Gastroesophageal sphincter (tissue), 4 donors: Measurements from ENCODE around the gene NAALADL2. TPM values are rescaled to one million over a fixed set of nuclear protein-coding genes. Genes with fewer than 3 reads are reported as not detected.

Experiments
- ATAC-seq: fragments of 150-250 bp; one replicate; pipeline ENCODE4 v1.9.1; 2016; ENCODE audit warnings: mild to moderate bottlenecking, moderate library complexity
- H3K27ac ChIP-seq, 4 donors: fragments of 200-600 bp; sonication (generic) in 3 of 4; 1 replicate in 3 of 4; 2 replicates in 1 of 4; pipeline ENCODE4 v1.5.1; 2016 to 2019
- H3K27me3 ChIP-seq: fragments of 200-600 bp; sonication (generic); one replicate; pipeline ENCODE4 v1.5.1; 2019
- H3K36me3 ChIP-seq, 2 donors: fragments of 200-600 bp; sonication (generic); one replicate each; pipeline ENCODE4 v1.5.1; 2019; ENCODE audit warnings: control low read depth in 1 of 2
- H3K4me1 ChIP-seq, 3 donors: fragments of 200-600 bp; sonication (generic); 1 replicate in 2 of 3; 2 replicates in 1 of 3; pipeline ENCODE4 v1.5.1; 2016 to 2019; ENCODE audit warnings: control low read depth in 2 of 3
- H3K4me3 ChIP-seq, 2 donors: fragments of 200-600 bp; sonication (generic); one replicate each; pipeline ENCODE4 v1.5.1; 2019; ENCODE audit warnings: mild to moderate bottlenecking in 1 of 2, moderate library complexity in 1 of 2
- H3K9me3 ChIP-seq, 3 donors: fragments of 200-600 bp; sonication (generic); one replicate each; pipeline ENCODE4 v1.5.1; 2017 to 2019; ENCODE audit warnings: control low read depth in 2 of 3
- EP300 ChIP-seq: sonication (generic); formaldehyde crosslinking; IDR thresholded peaks from one replicate; pipeline ENCODE4 v1.6.1; 2017; ENCODE audit warnings: antibody characterized with exemption, mild to moderate bottlenecking
- POLR2A ChIP-seq, 2 donors: fragments of 450-650 bp; IDR thresholded peaks; one replicate each; pipeline ENCODE4 v1.6.1; 2017; ENCODE audit warnings: antibody characterized with exemption in 2 of 2, mild to moderate bottlenecking in 2 of 2, moderate library complexity in 1 of 2
- POLR2AphosphoS5 ChIP-seq: sonication (generic); formaldehyde crosslinking; IDR thresholded peaks from one replicate; pipeline ENCODE4 v1.6.1; 2017; ENCODE audit warnings: antibody characterized with exemption
- WGBS, 2 donors: methylation state at CpG; one replicate each; pipeline ENCODE4 v1.1.5; 2018; ENCODE audit warnings: low coverage in 1 of 2; 5-methylcytosine and 5-hydroxymethylcytosine counted together
- total RNA-seq, 4 donors: library from RNA; depleted of rRNA; stranded (reverse); fragments of >200 nt; gene quantifications; one replicate each; pipeline ENCODE4 v1.1.0, GENCODE V29; 2016
- TF ChIP-seq, protein P1 (sequence below), 4 experiments: fragments of 200-600 bp in 2 of 4; fragments of 450-650 bp in 2 of 4; sonication (generic) in 1 of 4; IDR thresholded peaks; one replicate each; pipeline ENCODE4 v1.5.1; 2017 to 2019; ENCODE audit warnings: antibody characterized with exemption in 4 of 4, mild to moderate bottlenecking in 2 of 4, moderate library complexity in 2 of 4

Gene NAALADL2
- total RNA-seq, 4 donors from 2014 or later: 3.1 to 7.4 (median 6.2) TPM

DNA sequence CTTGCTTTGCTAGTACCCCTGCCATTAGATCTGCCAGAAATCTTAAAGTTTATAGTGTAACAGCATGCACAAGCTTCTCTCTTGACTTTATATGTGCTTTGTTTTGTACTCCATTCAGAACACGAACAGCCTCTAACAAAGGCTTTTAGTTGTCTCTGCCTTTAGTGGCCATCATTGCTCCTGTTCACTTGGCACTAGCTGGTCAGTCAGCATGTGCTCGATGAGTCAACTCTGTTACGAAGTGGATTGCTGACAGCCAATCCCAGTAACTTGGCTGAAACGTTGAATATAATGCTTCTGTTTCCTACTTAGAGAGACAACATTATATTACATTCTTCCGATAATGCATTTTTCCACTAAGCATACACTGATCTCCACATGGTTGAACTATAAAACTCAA lies 349.2 kb downstream of the NAALADL2 start:
- TF ChIP-seq POLR2A (IDR thresholded peaks at IDR 0.05) (no peak), EP300 (no peak), POLR2AphosphoS5 (no peak)
- TF ChIP-seq, protein P1, sequence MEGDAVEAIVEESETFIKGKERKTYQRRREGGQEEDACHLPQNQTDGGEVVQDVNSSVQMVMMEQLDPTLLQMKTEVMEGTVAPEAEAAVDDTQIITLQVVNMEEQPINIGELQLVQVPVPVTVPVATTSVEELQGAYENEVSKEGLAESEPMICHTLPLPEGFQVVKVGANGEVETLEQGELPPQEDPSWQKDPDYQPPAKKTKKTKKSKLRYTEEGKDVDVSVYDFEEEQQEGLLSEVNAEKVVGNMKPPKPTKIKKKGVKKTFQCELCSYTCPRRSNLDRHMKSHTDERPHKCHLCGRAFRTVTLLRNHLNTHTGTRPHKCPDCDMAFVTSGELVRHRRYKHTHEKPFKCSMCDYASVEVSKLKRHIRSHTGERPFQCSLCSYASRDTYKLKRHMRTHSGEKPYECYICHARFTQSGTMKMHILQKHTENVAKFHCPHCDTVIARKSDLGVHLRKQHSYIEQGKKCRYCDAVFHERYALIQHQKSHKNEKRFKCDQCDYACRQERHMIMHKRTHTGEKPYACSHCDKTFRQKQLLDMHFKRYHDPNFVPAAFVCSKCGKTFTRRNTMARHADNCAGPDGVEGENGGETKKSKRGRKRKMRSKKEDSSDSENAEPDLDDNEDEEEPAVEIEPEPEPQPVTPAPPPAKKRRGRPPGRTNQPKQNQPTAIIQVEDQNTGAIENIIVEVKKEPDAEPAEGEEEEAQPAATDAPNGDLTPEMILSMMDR (IDR thresholded peaks at IDR 0.05): no peak
- 63 to 66% methylated on average over 4 to 5 of the region's 5 CpGs for WGBS, 2 donors
- no peaks in the 10 kb centered on the region for H3K36me3 ChIP-seq
- no peak overlapping the region for H3K4me3 ChIP-seq
- ATAC-seq: no peak
- peaks cover 0 to 8% (median 0%) of the 10 kb centered on the region in 3 donors for H3K9me3 ChIP-seq
- H3K4me1 ChIP-seq: no peaks in the 10 kb centered on the region
- H3K27ac ChIP-seq: no peak overlapping the region
- no peaks in the 10 kb centered on the region for H3K27me3 ChIP-seq

DNA sequence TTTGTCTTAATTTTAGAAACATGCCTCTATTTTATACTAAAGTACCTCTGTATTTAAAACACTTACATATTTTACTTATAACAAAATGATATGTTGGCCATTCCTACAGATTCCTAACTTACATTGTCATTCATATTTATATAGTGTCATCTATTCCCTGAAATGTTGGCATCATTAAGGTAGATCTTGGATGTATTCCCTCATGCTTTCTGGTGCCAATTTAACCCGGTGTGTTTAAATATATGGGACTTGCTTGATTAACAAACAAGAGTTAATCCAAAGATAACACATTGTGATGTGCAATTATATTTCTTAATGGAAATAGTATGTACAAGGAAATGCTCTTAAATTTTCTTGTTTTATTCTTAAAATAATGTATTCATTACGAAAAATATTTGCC lies 352.3 kb downstream of the NAALADL2 start:
- ATAC-seq: no peak
- Histone ChIP-seq H3K4me3 (no peak overlapping the region), H3K27ac (no peak overlapping the region), H3K27me3 (no peaks in the 10 kb centered on the region), H3K4me1 (no peaks in the 10 kb centered on the region), H3K36me3 (no peaks in the 10 kb centered on the region), H3K9me3 (no peaks in the 10 kb centered on the region)
- WGBS, 2 donors: 65 to 66% methylated on average over 2 of the region's 2 CpGs
- no peak for TF ChIP-seq POLR2AphosphoS5
- TF ChIP-seq EP300: no peak
- no peak for TF ChIP-seq POLR2A (IDR thresholded peaks at IDR 0.05)
- TF ChIP-seq, protein P1 (IDR thresholded peaks at IDR 0.05): no peak

DNA sequence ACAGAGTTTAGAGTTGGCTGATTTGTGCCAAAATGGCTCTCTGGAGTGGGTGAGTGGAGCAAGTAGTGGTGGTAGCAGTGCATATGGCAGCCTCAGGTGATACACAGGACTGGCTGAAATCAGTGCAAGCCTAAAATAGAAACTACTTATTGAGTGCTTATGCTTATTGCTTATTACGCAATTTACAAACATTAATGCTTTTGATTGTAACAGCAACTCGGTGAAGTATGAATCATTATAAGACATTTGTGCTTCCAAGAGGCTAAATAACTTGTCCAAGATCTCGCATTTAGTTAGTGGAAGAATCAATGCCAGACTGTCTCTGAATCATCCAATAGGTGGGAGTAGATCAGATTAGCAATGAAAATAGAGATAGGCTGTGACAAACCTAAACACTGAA lies 353.8 kb downstream of the NAALADL2 start:
- WGBS, 2 donors: 61 to 62% methylated on average over 3 of the region's 3 CpGs
- TF ChIP-seq POLR2A (IDR thresholded peaks at IDR 0.05) (no peak), EP300 (no peak), POLR2AphosphoS5 (no peak)
- TF ChIP-seq, protein P1 (IDR thresholded peaks at IDR 0.05): no peak
- H3K4me1 ChIP-seq: no peaks in the 10 kb centered on the region
- H3K9me3 ChIP-seq: no peaks in the 10 kb centered on the region
- H3K36me3 ChIP-seq: no peaks in the 10 kb centered on the region
- no peak overlapping the region for H3K4me3 ChIP-seq
- no peaks in the 10 kb centered on the region for H3K27me3 ChIP-seq
- H3K27ac ChIP-seq: no peak overlapping the region
- no peak for ATAC-seq

DNA sequence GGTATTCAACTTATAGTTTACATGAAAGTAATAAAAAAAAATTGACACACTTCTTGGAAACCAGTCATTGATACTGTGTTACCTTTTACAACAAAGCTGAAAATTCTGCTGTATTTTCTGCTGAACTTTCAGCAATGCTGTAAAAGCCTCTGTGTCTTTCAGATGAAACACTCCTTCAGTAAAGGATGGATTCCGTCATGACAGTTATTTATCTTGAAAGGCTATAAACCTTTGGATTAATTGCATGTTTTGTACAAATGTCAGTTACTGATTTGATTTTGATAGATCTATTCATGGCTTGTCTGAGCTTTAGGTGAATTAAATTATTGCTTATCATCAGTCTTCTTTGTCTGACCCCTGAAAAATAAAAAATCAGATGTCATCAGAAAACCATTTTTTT lies 355.1 kb downstream of the NAALADL2 start:
- ATAC-seq: no peak
- no peak overlapping the region for H3K4me3 ChIP-seq
- H3K9me3 ChIP-seq: no peaks in the 10 kb centered on the region
- WGBS, 2 donors: 58 to 91% methylated on average over 1 of the region's 1 CpG
- H3K4me1 ChIP-seq: no peaks in the 10 kb centered on the region
- TF ChIP-seq, protein P1 (IDR thresholded peaks at IDR 0.05): no peak
- TF ChIP-seq POLR2AphosphoS5: no peak
- no peak for TF ChIP-seq EP300
- no peak for TF ChIP-seq POLR2A (IDR thresholded peaks at IDR 0.05)
- no peaks in the 10 kb centered on the region for H3K27me3 ChIP-seq
- no peaks in the 10 kb centered on the region for H3K36me3 ChIP-seq
- no peak overlapping the region for H3K27ac ChIP-seq

DNA sequence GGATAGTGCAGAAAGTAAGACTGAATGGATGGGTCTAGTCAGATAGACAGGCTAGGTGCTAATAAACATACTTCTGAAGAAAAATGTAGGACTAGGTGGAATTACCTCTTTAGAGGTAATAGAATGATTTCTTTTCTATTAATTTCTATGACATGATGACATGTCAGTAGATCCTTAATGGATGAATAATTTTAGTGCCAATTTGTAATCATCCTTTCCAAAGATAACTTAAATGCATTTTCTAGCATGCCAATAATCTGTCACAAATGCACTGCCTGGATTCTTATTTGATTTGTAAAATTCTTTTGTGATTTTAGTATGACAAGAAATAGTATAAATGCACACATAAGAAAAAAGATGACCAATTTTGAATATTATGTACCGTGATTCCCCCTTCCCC lies 356.7 kb downstream of the NAALADL2 start:
- no peak for ATAC-seq
- 94 to 100% methylated on average over 1 of the region's 1 CpG for WGBS, 2 donors
- Histone ChIP-seq H3K27me3 (no peaks in the 10 kb centered on the region), H3K4me3 (no peak overlapping the region), H3K36me3 (no peaks in the 10 kb centered on the region), H3K27ac (no peak overlapping the region), H3K4me1 (no peaks in the 10 kb centered on the region), H3K9me3 (no peaks in the 10 kb centered on the region)
- TF ChIP-seq POLR2AphosphoS5 (no peak), POLR2A (IDR thresholded peaks at IDR 0.05) (no peak), EP300 (no peak)
- TF ChIP-seq, protein P1 (IDR thresholded peaks at IDR 0.05): no peak
